GM12878 (cell line): ENCODE measurements around the gene THOC7. TPM values are rescaled to one million over a fixed set of nuclear protein-coding genes. Genes with fewer than 3 reads are reported as not detected.

Experiments used
- ATAC-seq: fragments of 200-7000 bp; cut with Tn5 transposase; 3 replicates; pipeline ENCODE4 v1.9.1; 2020; ENCODE audit warnings: mild to moderate bottlenecking, moderate library complexity
- BruUV-seq: library from RNA; stranded (reverse); fragments of 400-500 nt; replicated peaks from 2 replicates; lab custom pipeline; 2021; lab: Mats Ljungman, UMichigan
- CTCF ChIA-PET: fragments of 300-600 bp; sonication (Branson Sonifier 250); formaldehyde crosslinking; extraction: SDS; loops from one replicate; lab custom pipeline; 2021; ENCODE audit warnings: inconsistent platforms; lab: Yijun Ruan, JAX
- POLR2A ChIA-PET: fragments of 350-600 bp; formaldehyde crosslinking; extraction: SDS; loops from one replicate; lab custom pipeline; 2021; ENCODE audit warnings: inconsistent platforms; lab: Charles Lee
- RAD21 ChIA-PET: fragments of 300-600 bp; sonication (Branson Sonifier 250); formaldehyde crosslinking; loops from one replicate; lab custom pipeline; 2023; ENCODE audit warnings: antibody characterized with exemption; ENCODE audit not compliant: unreplicated experiment; lab: Charles Lee
- SMC1A ChIA-PET: fragments of 300-600 bp; sonication (Branson Sonifier 250); formaldehyde crosslinking; loops from one replicate; lab custom pipeline; 2023; ENCODE audit not compliant: unreplicated experiment, uncharacterized antibody; lab: Charles Lee
- DNase-seq: peaks from one replicate; pipeline ENCODE4 v3.0.0-alpha.2; 2011; ENCODE audit warnings: low read depth, low spot score
- FAIRE-seq: peaks from 3 replicates; lab custom pipeline; 2011; peaks lifted over from hg19 to GRCh38; lab: Jason Lieb, UNC
- H2AFZ ChIP-seq: 2 replicates; pipeline ENCODE4 v1.6.0; 2011; ENCODE audit warnings: low read depth, low read length, control low read depth; ENCODE audit not compliant: control insufficient read depth
- H3K27ac ChIP-seq: 2 replicates; pipeline ENCODE4 v1.5.1; 2011; ENCODE audit warnings: control low read depth; ENCODE audit not compliant: control insufficient read depth, insufficient read depth
- H3K27me3 ChIP-seq, 2 experiments: replicated peaks in 1 of 2; 2 replicates each; pipeline versions ENCODE4 v1.6.0 to v1.6.1; 2011; ENCODE audit warnings: low read length in 1 of 2; ENCODE audit not compliant: control insufficient read depth in 2 of 2, insufficient read depth in 2 of 2
- H3K36me3 ChIP-seq, 2 experiments: 2 replicates each; pipeline ENCODE4 v1.5.1; 2011; ENCODE audit warnings: low read length in 1 of 2; ENCODE audit not compliant: control insufficient read depth in 2 of 2, insufficient read depth in 2 of 2
- H3K4me1 ChIP-seq: 2 replicates; pipeline ENCODE4 v1.6.1; 2011; ENCODE audit warnings: mild to moderate bottlenecking, low read length, moderate library complexity, mixed read lengths; ENCODE audit not compliant: control insufficient read depth, insufficient read depth
- H3K4me2 ChIP-seq: 2 replicates; pipeline ENCODE4 v1.6.0; 2011; ENCODE audit warnings: control low read depth; ENCODE audit not compliant: control insufficient read depth, insufficient read depth
- H3K4me3 ChIP-seq: fragments of 200-600 bp; sonication (generic); 2 replicates; pipeline ENCODE4 v1.5.1; 2016
- H3K79me2 ChIP-seq: 2 replicates; pipeline ENCODE4 v1.6.0; 2011; ENCODE audit warnings: low read length; ENCODE audit not compliant: control insufficient read depth, insufficient read depth
- H3K9ac ChIP-seq: 2 replicates; pipeline ENCODE4 v1.8.0; 2011; ENCODE audit warnings: low read length, control low read depth, mixed read lengths; ENCODE audit not compliant: control insufficient read depth, insufficient read depth
- H3K9me3 ChIP-seq: replicated peaks from 3 replicates; pipeline ENCODE4 v1.5.1; 2011; ENCODE audit warnings: mild to moderate bottlenecking, low read length; ENCODE audit not compliant: control insufficient read depth, insufficient read depth
- H4K20me1 ChIP-seq: 2 replicates; pipeline ENCODE4 v1.6.0; 2011; ENCODE audit not compliant: control insufficient read depth, insufficient read depth
- CBFB ChIP-seq: IDR thresholded peaks from 2 replicates; pipeline ENCODE4 v1.6.1; 2016; ENCODE audit warnings: antibody characterized with exemption, low read depth
- CHD4 ChIP-seq: fragments of 200-600 bp; sonication (generic); IDR thresholded peaks from 2 replicates; pipeline ENCODE4 v1.6.1; 2016; ENCODE audit warnings: mild to moderate bottlenecking
- CREM ChIP-seq: IDR thresholded peaks from 2 replicates; pipeline ENCODE4 v1.6.1; 2014; ENCODE audit warnings: antibody characterized with exemption, low read depth
- ESRRA ChIP-seq: IDR thresholded peaks from 2 replicates; pipeline ENCODE4 v1.6.1; 2012; ENCODE audit warnings: mild to moderate bottlenecking, low read length, improper control_type of control experiment
- MAX ChIP-seq: IDR thresholded peaks from 2 replicates; pipeline ENCODE4 v1.6.1; 2012; ENCODE audit warnings: low read depth, low read length, improper control_type of control experiment
- NR2C1 ChIP-seq: fragments of 450-650 bp; IDR thresholded peaks from 2 replicates; pipeline ENCODE4 v1.6.1; 2017; ENCODE audit warnings: antibody characterized with exemption, mild to moderate bottlenecking, moderate library complexity
- ZNF24 ChIP-seq: fragments of 450-650 bp; IDR thresholded peaks from 2 replicates; pipeline ENCODE4 v1.6.1; 2017; ENCODE audit warnings: antibody characterized with exemption, mild to moderate bottlenecking
- ZNF687 ChIP-seq: fragments of 450-650 bp; IDR thresholded peaks from 2 replicates; pipeline ENCODE4 v1.6.1; 2017; ENCODE audit warnings: mild to moderate bottlenecking, moderate library complexity
- WGBS: methylation state at CpG from one replicate; pipeline ENCODE4 v1.1.6; 2016; ENCODE audit warnings: low lambda C conversion rate; ENCODE audit not compliant: insufficient replicate concordance, insufficient coverage; ENCODE audit errors: missing lambda C conversion rate; 5-methylcytosine and 5-hydroxymethylcytosine counted together
- in situ Hi-C: fragments of 300-500 bp; cut with MboI; formaldehyde crosslinking; loops from 9 replicates; pipeline ENCODE4 v1.14.3; 2018; ENCODE audit warnings: mixed read lengths
- intact Hi-C: fragments of 100-400 bp; cut with micrococcal nuclease; formaldehyde crosslinking; loops from one replicate; pipeline ENCODE4 v1.14.2; 2022; ENCODE audit not compliant: unreplicated experiment
- polyA plus RNA-seq, 11 experiments: library from polyadenylated mRNA; depleted of rRNA in 4 of 11; unstranded in 6 of 11; stranded (reverse) in 5 of 11; fragments of >200 nt; fragmentation: Nextera tagmentation in 4 of 11; fragmentation: Illumina TruSeq in 1 of 11; extraction: Ambion mirVana in 4 of 11; extraction: Trizol in 1 of 11; gene quantifications; 1 replicate in 1 of 11; 2 replicates in 10 of 11; pipeline versions ENCODE4 v1.2.1 to v1.2.3, GENCODE V29; 2011 to 2016; ENCODE audit warnings: inconsistent platforms in 2 of 11, missing spikeins in 2 of 11, low read depth in 1 of 11
- total RNA-seq, 4 experiments: library from RNA; depleted of rRNA in 3 of 4; stranded (reverse); fragments of >200 nt in 3 of 4; fragmentation: Illumina TruSeq in 1 of 4; extraction: Trizol in 1 of 4; gene quantifications; 2 replicates each; pipeline versions ENCODE4 v1.2.1 to v1.2.3, GENCODE V29; 2013 to 2021
- TF ChIP-seq, protein P1 (sequence below): IDR thresholded peaks from 2 replicates; pipeline ENCODE4 v1.6.1; 2011; ENCODE audit warnings: low read depth, low read length, improper control_type of control experiment, borderline replicate concordance
- TF ChIP-seq, protein P2 (sequence below): fragments of 450-650 bp; IDR thresholded peaks from 2 replicates; pipeline ENCODE4 v1.6.1; 2017; ENCODE audit warnings: mild to moderate bottlenecking, moderate library complexity
- TF ChIP-seq, protein P3 (sequence below): fragments of 450-650 bp; formaldehyde crosslinking; IDR thresholded peaks from 2 replicates; pipeline ENCODE4 v1.4.0; 2022; ENCODE audit warnings: mild to moderate bottlenecking, moderate library complexity

THOC7 gene
- total and polyA plus RNA-seq, 10 of the 15 experiments (the other 5 are each of a cell fraction or from before 2014, with no cell fraction given): 61.7 to 269 (median 138) TPM

- BruUV-seq: no TSS peak
- in situ Hi-C loops (loop anchor here (5.0 to 25.0 kb wide), 2 partner anchors 465 to 1205 kb away; no protein-coding TSS in a partner anchor), intact Hi-C loops (loop anchor here (5.0 to 10.0 kb wide), 2 partner anchors 142 to 1195 kb away; no protein-coding TSS in a partner anchor)
- no peak for TF ChIP-seq MAX
- TF ChIP-seq, protein P1, sequence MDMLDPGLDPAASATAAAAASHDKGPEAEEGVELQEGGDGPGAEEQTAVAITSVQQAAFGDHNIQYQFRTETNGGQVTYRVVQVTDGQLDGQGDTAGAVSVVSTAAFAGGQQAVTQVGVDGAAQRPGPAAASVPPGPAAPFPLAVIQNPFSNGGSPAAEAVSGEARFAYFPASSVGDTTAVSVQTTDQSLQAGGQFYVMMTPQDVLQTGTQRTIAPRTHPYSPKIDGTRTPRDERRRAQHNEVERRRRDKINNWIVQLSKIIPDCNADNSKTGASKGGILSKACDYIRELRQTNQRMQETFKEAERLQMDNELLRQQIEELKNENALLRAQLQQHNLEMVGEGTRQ: no peak
- TF ChIP-seq ZNF687: no peak
- TF ChIP-seq, protein P2, sequence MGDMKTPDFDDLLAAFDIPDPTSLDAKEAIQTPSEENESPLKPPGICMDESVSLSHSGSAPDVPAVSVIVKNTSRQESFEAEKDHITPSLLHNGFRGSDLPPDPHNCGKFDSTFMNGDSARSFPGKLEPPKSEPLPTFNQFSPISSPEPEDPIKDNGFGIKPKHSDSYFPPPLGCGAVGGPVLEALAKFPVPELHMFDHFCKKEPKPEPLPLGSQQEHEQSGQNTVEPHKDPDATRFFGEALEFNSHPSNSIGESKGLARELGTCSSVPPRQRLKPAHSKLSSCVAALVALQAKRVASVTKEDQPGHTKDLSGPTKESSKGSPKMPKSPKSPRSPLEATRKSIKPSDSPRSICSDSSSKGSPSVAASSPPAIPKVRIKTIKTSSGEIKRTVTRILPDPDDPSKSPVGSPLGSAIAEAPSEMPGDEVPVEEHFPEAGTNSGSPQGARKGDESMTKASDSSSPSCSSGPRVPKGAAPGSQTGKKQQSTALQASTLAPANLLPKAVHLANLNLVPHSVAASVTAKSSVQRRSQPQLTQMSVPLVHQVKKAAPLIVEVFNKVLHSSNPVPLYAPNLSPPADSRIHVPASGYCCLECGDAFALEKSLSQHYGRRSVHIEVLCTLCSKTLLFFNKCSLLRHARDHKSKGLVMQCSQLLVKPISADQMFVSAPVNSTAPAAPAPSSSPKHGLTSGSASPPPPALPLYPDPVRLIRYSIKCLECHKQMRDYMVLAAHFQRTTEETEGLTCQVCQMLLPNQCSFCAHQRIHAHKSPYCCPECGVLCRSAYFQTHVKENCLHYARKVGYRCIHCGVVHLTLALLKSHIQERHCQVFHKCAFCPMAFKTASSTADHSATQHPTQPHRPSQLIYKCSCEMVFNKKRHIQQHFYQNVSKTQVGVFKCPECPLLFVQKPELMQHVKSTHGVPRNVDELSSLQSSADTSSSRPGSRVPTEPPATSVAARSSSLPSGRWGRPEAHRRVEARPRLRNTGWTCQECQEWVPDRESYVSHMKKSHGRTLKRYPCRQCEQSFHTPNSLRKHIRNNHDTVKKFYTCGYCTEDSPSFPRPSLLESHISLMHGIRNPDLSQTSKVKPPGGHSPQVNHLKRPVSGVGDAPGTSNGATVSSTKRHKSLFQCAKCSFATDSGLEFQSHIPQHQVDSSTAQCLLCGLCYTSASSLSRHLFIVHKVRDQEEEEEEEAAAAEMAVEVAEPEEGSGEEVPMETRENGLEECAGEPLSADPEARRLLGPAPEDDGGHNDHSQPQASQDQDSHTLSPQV: no peak
- no peak for TF ChIP-seq ZNF24
- TF ChIP-seq CREM: no peak
- TF ChIP-seq ESRRA: no peak
- TF ChIP-seq CHD4: no peak
- TF ChIP-seq CBFB: no peak
- no peak for TF ChIP-seq NR2C1
- TF ChIP-seq, protein P3, sequence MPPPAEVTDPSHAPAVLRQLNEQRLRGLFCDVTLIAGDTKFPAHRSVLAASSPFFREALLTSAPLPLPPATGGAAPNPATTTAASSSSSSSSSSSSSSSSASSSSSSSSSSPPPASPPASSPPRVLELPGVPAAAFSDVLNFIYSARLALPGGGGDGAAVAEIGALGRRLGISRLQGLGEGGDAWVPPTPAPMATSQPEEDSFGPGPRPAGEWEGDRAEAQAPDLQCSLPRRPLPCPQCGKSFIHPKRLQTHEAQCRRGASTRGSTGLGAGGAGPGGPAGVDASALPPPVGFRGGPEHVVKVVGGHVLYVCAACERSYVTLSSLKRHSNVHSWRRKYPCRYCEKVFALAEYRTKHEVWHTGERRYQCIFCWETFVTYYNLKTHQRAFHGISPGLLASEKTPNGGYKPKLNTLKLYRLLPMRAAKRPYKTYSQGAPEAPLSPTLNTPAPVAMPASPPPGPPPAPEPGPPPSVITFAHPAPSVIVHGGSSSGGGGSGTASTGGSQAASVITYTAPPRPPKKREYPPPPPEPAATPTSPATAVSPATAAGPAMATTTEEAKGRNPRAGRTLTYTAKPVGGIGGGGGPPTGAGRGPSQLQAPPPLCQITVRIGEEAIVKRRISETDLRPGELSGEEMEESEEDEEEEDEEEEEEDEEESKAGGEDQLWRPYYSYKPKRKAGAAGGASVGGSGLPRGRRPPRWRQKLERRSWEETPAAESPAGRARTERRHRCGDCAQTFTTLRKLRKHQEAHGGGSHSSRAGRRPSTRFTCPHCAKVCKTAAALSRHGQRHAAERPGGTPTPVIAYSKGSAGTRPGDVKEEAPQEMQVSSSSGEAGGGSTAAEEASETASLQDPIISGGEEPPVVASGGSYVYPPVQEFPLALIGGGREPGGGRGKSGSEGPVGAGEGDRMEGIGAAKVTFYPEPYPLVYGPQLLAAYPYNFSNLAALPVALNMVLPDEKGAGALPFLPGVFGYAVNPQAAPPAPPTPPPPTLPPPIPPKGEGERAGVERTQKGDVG: no peak
Observed at GRCh38 chr3:63817225-63817624, 46.4 kb downstream of the THOC7 start.

More at GRCh38 chr3:63817225-63817624, 46.4 kb downstream of the THOC7 start:
- no peak overlapping the region for H2AFZ ChIP-seq
- WGBS: 86% methylated on average over 5 of the region's 5 CpGs
- RAD21 ChIA-PET: interaction anchor here (0.6 to 3.2 kb wide), 6 partner anchors 12 to 488 kb away, joined by 3 to 41 read pairs (median 4); no protein-coding TSS in a partner anchor
- no peaks in the 10 kb centered on the region for H3K36me3 ChIP-seq
- no peak overlapping the region for H3K27ac ChIP-seq
- H3K9me3 ChIP-seq: no peaks in the 10 kb centered on the region
- FAIRE-seq (no peak), ATAC-seq (no peak), DNase-seq (no peak)
- H3K4me3 ChIP-seq: no peak overlapping the region
- no peak overlapping the region for H3K9ac ChIP-seq
- no peaks in the 10 kb centered on the region for H3K79me2 ChIP-seq
- CTCF ChIA-PET: interaction anchor here (0.9 to 6.7 kb wide), 8 partner anchors 15 to 467 kb away, joined by 3 to 144 read pairs (median 4); no protein-coding TSS in a partner anchor
- no peaks in the 10 kb centered on the region for H3K4me1 ChIP-seq
- H3K27me3 ChIP-seq: no peaks in the 10 kb centered on the region
- SMC1A ChIA-PET: interaction anchor here (0.9 to 5.5 kb wide), 6 partner anchors 13 to 467 kb away, joined by 3 to 53 read pairs (median 3); no protein-coding TSS in a partner anchor
- POLR2A ChIA-PET: no interaction called here
- no peaks in the 10 kb centered on the region for H4K20me1 ChIP-seq
- H3K4me2 ChIP-seq: no peak overlapping the region
